SK-N-SH (cell line): Measurements from ENCODE around the gene SCFD1. TPM values are rescaled to one million over a fixed set of nuclear protein-coding genes. Genes with fewer than 3 reads are reported as not detected.
A peak's percentile ranks its signal among the peaks of the same experiment; 100 is the strongest.

Experiments
- CTCF ChIA-PET: fragments of 300-600, 350-600 bp; formaldehyde crosslinking; extraction: SDS; loops from one replicate; lab custom pipeline; 2021; lab: Yijun Ruan, JAX
- POLR2A ChIA-PET: fragments of 350-600 bp; sonication (Branson Sonifier 250); formaldehyde crosslinking; extraction: SDS; loops from one replicate; lab custom pipeline; 2020; ENCODE audit warnings: antibody characterized with exemption, inconsistent platforms; lab: Yijun Ruan, JAX
- DNase-seq: peaks from one replicate; pipeline ENCODE4 v3.0.0; 2012
- H2AFZ ChIP-seq: fragments of 200-600 bp; sonication (generic); 2 replicates; pipeline ENCODE4 v1.8.1; 2016; ENCODE audit warnings: antibody characterized with exemption, mild to moderate bottlenecking, low read depth
- H3F3A ChIP-seq: fragments of 200-600 bp; sonication (generic); replicated peaks from 2 replicates; pipeline ENCODE3; 2016; ENCODE audit warnings: antibody characterized with exemption, mild to moderate bottlenecking; ENCODE audit not compliant: insufficient read depth
- H3K27ac ChIP-seq, 2 experiments: fragments of 200-500 bp in 1 of 2; fragments of 200-600 bp in 1 of 2; sonication (Bioruptor generic) in 1 of 2; sonication (generic), shearing (Covaris generic) in 1 of 2; 2 replicates each; pipeline versions ENCODE4 v1.5.1 to v1.6.1; 2014 to 2016; ENCODE audit warnings: low read depth in 2 of 2, inconsistent platforms in 1 of 2, low read length in 1 of 2, mild to moderate bottlenecking in 1 of 2, mixed read lengths in 1 of 2
- H3K27me3 ChIP-seq: fragments of 200-600 bp; sonication (generic), shearing (Covaris generic); 2 replicates; pipeline ENCODE4 v1.6.1; 2016; ENCODE audit warnings: mixed run types; ENCODE audit not compliant: insufficient read depth
- H3K36me3 ChIP-seq, 2 experiments: fragments of 200-500 bp in 1 of 2; fragments of 200-600 bp in 1 of 2; sonication (Bioruptor generic) in 1 of 2; sonication (generic) in 1 of 2; replicated peaks in 1 of 2; 2 replicates each; pipeline versions ENCODE3 to v1.5.1; 2014 to 2016; ENCODE audit warnings: low read length in 1 of 2, mild to moderate bottlenecking in 1 of 2; ENCODE audit not compliant: insufficient read depth in 2 of 2, control insufficient read depth in 1 of 2
- H3K4me1 ChIP-seq, 2 experiments: fragments of 200-500 bp in 1 of 2; fragments of 200-600 bp in 1 of 2; sonication (Bioruptor generic) in 1 of 2; sonication (generic), shearing (Covaris generic) in 1 of 2; 2 replicates each; pipeline versions ENCODE4 v1.5.1 to v1.6.1; 2014 to 2016; ENCODE audit warnings: low read depth in 1 of 2, low read length in 1 of 2, mixed run types in 1 of 2; ENCODE audit not compliant: insufficient read depth in 2 of 2, control insufficient read depth in 1 of 2
- H3K4me2 ChIP-seq: fragments of 200-600 bp; sonication (generic), shearing (Covaris generic); 2 replicates; pipeline ENCODE4 v1.6.1; 2017; ENCODE audit warnings: mixed run types
- H3K4me3 ChIP-seq, 2 experiments: fragments of 200-500 bp in 1 of 2; fragments of 200-600 bp in 1 of 2; sonication (Bioruptor generic) in 1 of 2; sonication (generic), shearing (Covaris generic) in 1 of 2; 2 replicates each; pipeline versions ENCODE4 v1.5.1 to v1.8.1; 2014 to 2016; ENCODE audit warnings: low read depth in 2 of 2, inconsistent platforms in 1 of 2, low read length in 1 of 2, mild to moderate bottlenecking in 1 of 2, mixed read lengths in 1 of 2, moderate library complexity in 1 of 2
- H3K79me2 ChIP-seq: fragments of 200-600 bp; sonication (generic); 2 replicates; pipeline ENCODE4 v1.8.1; 2017; ENCODE audit warnings: mild to moderate bottlenecking; ENCODE audit not compliant: insufficient read depth
- H3K9ac ChIP-seq: fragments of 200-600 bp; sonication (generic); 2 replicates; pipeline ENCODE4 v1.6.1; 2017; ENCODE audit warnings: mixed run types
- H3K9me2 ChIP-seq: fragments of 200-600 bp; sonication (generic); 2 replicates; pipeline ENCODE4 v1.6.1; 2017; ENCODE audit warnings: mixed run types
- H3K9me3 ChIP-seq: fragments of 200-600 bp; sonication (generic); 2 replicates; pipeline ENCODE4 v1.6.1; 2017; ENCODE audit warnings: mixed run types, mild to moderate bottlenecking, moderate library complexity
- H4K20me1 ChIP-seq: fragments of 200-600 bp; sonication (generic); 2 replicates; pipeline ENCODE4 v1.6.1; 2017; ENCODE audit warnings: mild to moderate bottlenecking, mixed run types; ENCODE audit not compliant: insufficient read depth
- JUND ChIP-seq: IDR thresholded peaks from 2 replicates; pipeline ENCODE4 v1.4.0; 2012
- MEF2A ChIP-seq: IDR thresholded peaks from 2 replicates; pipeline ENCODE4 v1.4.0; 2012; ENCODE audit warnings: low read depth, borderline replicate concordance
- NFIC ChIP-seq: IDR thresholded peaks from 2 replicates; pipeline ENCODE4 v1.4.0; 2012; ENCODE audit warnings: borderline replicate concordance
- POLR2AphosphoS5 ChIP-seq: IDR thresholded peaks from 2 replicates; pipeline ENCODE4 v1.6.1; 2012; ENCODE audit warnings: low read depth, low read length
- RAD21 ChIP-seq: IDR thresholded peaks from 2 replicates; pipeline ENCODE4 v1.6.1; 2012; ENCODE audit warnings: mild to moderate bottlenecking, low read length
- SIN3A ChIP-seq: IDR thresholded peaks from 2 replicates; pipeline ENCODE4 v1.6.1; 2012; ENCODE audit warnings: low read depth, mild to moderate bottlenecking, low read length, moderate library complexity, borderline replicate concordance
- TAF1 ChIP-seq: IDR thresholded peaks from 2 replicates; pipeline ENCODE4 v1.6.1; 2012; ENCODE audit warnings: low read depth, mild to moderate bottlenecking, low read length, moderate library complexity, borderline replicate concordance
- TCF12 ChIP-seq: IDR thresholded peaks from 2 replicates; pipeline ENCODE4 v1.4.0; 2012
- TEAD4 ChIP-seq: IDR thresholded peaks from 2 replicates; pipeline ENCODE4 v1.4.0; 2012; ENCODE audit warnings: mild to moderate bottlenecking, borderline replicate concordance; ENCODE audit not compliant: insufficient read depth
- YY1 ChIP-seq: IDR thresholded peaks from 2 replicates; pipeline ENCODE4 v1.4.0; 2012; ENCODE audit warnings: low read depth, mild to moderate bottlenecking
- WGBS: methylation state at CpG from one replicate; pipeline ENCODE4 v1.1.6; 2017; ENCODE audit warnings: low lambda C conversion rate; 5-methylcytosine and 5-hydroxymethylcytosine counted together
- polyA plus RNA-seq, 3 experiments: library from polyadenylated mRNA; depleted of rRNA; stranded (reverse); fragments of >200 nt; gene quantifications; 2 replicates each; pipeline ENCODE4 v1.2.3, GENCODE V29; 2012
- TF ChIP-seq, protein P1 (sequence below): fragments of 150-350 bp; IDR thresholded peaks from 2 replicates; pipeline ENCODE4 v1.6.1; 2017; ENCODE audit warnings: antibody characterized with exemption, low read length, low read depth, borderline replicate concordance
- TF ChIP-seq, protein P2 (sequence below): fragments of 200-600 bp; sonication (generic); IDR thresholded peaks from 2 replicates; pipeline ENCODE4 v1.6.1; 2017; ENCODE audit warnings: antibody characterized with exemption, mild to moderate bottlenecking, moderate library complexity
- TF ChIP-seq, protein P3 (sequence below): IDR thresholded peaks from 2 replicates; pipeline ENCODE4 v1.4.0; 2012; ENCODE audit warnings: low read depth, borderline replicate concordance
- TF ChIP-seq, protein P4 (sequence below): fragments of 150-350 bp; IDR thresholded peaks from 2 replicates; pipeline ENCODE4 v1.6.1; 2016; ENCODE audit warnings: mild to moderate bottlenecking, low read depth, low read length
- TF ChIP-seq, protein P5 (sequence below): IDR thresholded peaks from 2 replicates; pipeline ENCODE4 v1.4.0; 2012; ENCODE audit warnings: low read depth

Gene SCFD1
- polyA plus RNA-seq, 1 of the 3 experiments (the other 2 are of a cell fraction), result 31.4 TPM

DNA sequence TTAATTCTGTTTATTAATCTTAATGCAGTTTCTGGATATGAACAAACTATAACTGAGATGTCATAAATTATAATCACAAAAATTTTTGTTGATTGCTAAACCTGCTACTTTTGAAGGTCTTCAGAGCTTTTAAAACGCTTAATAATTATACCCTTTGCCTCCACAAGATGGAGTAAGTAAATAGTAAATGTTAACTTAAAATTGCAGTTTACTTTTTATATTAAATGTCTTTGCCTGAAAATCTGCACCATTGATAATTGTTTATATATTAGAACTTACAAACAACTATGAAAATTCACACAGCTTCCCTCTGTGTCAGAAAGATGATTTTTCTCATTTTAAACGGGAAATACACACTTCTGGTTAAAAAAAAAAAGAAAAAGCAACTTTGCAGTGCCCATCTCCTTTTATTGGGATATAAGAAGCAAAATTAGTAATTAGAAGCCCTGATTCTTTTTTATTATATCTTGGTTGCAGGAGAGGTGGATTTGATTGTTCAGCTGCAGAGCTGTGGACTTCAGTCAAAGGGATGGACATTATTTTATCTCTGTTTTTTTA, 35.6 kb downstream of the SCFD1 start:
- 62% methylated on average over 2 of the region's 2 CpGs for WGBS
- H3K36me3 ChIP-seq, result peaks cover 79 to 83% of the 10 kb centered on the region in 2 experiments
- no peak overlapping the region for H3K4me2 ChIP-seq
- no peaks in the 10 kb centered on the region for H3K27me3 ChIP-seq
- H2AFZ ChIP-seq, result no peak overlapping the region
- no peak overlapping the region for H3K27ac ChIP-seq
- H3K4me3 ChIP-seq, result no peak overlapping the region
- CTCF ChIA-PET, result interaction anchor here (0.6 to 1.8 kb wide), 11 partner anchors 10 to 253 kb away, joined by 3 to 6 read pairs (median 3); no protein-coding TSS in a partner anchor
- TF ChIP-seq, protein P1, sequence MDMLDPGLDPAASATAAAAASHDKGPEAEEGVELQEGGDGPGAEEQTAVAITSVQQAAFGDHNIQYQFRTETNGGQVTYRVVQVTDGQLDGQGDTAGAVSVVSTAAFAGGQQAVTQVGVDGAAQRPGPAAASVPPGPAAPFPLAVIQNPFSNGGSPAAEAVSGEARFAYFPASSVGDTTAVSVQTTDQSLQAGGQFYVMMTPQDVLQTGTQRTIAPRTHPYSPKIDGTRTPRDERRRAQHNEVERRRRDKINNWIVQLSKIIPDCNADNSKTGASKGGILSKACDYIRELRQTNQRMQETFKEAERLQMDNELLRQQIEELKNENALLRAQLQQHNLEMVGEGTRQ, result no peak
- TF ChIP-seq, protein P2, sequence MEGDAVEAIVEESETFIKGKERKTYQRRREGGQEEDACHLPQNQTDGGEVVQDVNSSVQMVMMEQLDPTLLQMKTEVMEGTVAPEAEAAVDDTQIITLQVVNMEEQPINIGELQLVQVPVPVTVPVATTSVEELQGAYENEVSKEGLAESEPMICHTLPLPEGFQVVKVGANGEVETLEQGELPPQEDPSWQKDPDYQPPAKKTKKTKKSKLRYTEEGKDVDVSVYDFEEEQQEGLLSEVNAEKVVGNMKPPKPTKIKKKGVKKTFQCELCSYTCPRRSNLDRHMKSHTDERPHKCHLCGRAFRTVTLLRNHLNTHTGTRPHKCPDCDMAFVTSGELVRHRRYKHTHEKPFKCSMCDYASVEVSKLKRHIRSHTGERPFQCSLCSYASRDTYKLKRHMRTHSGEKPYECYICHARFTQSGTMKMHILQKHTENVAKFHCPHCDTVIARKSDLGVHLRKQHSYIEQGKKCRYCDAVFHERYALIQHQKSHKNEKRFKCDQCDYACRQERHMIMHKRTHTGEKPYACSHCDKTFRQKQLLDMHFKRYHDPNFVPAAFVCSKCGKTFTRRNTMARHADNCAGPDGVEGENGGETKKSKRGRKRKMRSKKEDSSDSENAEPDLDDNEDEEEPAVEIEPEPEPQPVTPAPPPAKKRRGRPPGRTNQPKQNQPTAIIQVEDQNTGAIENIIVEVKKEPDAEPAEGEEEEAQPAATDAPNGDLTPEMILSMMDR, result peak; percentile 61
- 0 out of 2 replicates have a peak, but pooled peaks have one; percentile 27 for TF ChIP-seq RAD21
- TF ChIP-seq, all 33 proteins: peak for 2
- Histone ChIP-seq H3K9me2 (no peaks in the 10 kb centered on the region), H3K9me3 (no peaks in the 10 kb centered on the region), H4K20me1 (no peaks in the 10 kb centered on the region), H3K79me2 (no peaks in the 10 kb centered on the region), H3K9ac (no peak overlapping the region), H3F3A (peaks cover 10% of the 10 kb centered on the region), H3K4me1 (no peaks in the 10 kb centered on the region)
- DNase-seq, result no peak
- POLR2A ChIA-PET, result no interaction called here

DNA sequence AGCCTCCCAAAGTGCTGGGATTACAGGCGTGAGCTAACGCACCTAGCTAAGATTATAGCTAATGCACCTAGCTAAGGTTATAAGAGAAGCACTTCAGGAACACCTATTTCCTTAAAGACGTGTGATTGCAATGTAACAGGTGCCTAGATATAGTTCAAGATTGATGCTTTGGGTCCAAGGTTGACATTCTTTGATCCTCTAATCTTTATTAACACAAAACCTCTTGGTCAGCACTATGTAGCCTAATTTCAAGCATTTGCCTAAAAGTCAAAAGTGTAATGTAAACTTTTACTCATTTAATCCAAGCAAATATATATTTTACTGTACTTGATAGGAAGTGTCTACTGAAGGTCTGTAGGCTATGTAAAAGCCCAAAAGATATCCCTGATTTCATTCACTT, 36.5 kb downstream of the SCFD1 start:
- Histone ChIP-seq H3K4me3 (no peak overlapping the region), H3K9ac (no peak overlapping the region), H3K27me3 (no peaks in the 10 kb centered on the region), H3K4me2 (no peak overlapping the region), H3K9me2 (no peaks in the 10 kb centered on the region), H3K27ac (no peak overlapping the region), H3K79me2 (no peaks in the 10 kb centered on the region), H3K4me1 (no peaks in the 10 kb centered on the region), H3K36me3 (peaks cover 79 to 83% of the 10 kb centered on the region in 2 experiments), H3K9me3 (no peaks in the 10 kb centered on the region), H2AFZ (no peak overlapping the region), H3F3A (peaks cover 10% of the 10 kb centered on the region), H4K20me1 (no peaks in the 10 kb centered on the region)
- DNase-seq, result no peak
- TF ChIP-seq NFIC, result no peak
- no peak for TF ChIP-seq POLR2AphosphoS5
- TF ChIP-seq, protein P1, result no peak
- TF ChIP-seq, protein P3, sequence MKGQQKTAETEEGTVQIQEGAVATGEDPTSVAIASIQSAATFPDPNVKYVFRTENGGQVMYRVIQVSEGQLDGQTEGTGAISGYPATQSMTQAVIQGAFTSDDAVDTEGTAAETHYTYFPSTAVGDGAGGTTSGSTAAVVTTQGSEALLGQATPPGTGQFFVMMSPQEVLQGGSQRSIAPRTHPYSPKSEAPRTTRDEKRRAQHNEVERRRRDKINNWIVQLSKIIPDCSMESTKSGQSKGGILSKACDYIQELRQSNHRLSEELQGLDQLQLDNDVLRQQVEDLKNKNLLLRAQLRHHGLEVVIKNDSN, result no peak
- no peak for TF ChIP-seq TCF12
- TF ChIP-seq YY1, result no peak
- TF ChIP-seq, protein P4, sequence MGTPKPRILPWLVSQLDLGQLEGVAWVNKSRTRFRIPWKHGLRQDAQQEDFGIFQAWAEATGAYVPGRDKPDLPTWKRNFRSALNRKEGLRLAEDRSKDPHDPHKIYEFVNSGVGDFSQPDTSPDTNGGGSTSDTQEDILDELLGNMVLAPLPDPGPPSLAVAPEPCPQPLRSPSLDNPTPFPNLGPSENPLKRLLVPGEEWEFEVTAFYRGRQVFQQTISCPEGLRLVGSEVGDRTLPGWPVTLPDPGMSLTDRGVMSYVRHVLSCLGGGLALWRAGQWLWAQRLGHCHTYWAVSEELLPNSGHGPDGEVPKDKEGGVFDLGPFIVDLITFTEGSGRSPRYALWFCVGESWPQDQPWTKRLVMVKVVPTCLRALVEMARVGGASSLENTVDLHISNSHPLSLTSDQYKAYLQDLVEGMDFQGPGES, result no peak
- TF ChIP-seq RAD21, result no peak
- TF ChIP-seq TEAD4, result no peak
- TF ChIP-seq, protein P5, sequence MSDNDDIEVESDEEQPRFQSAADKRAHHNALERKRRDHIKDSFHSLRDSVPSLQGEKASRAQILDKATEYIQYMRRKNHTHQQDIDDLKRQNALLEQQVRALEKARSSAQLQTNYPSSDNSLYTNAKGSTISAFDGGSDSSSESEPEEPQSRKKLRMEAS, result no peak
- no peak for TF ChIP-seq MEF2A
- TF ChIP-seq SIN3A, result no peak
- no peak for TF ChIP-seq JUND
- TF ChIP-seq TAF1, result no peak
- TF ChIP-seq, protein P2, result no peak
- CTCF ChIA-PET, result interaction anchor here (0.9 to 1.8 kb wide), 2 partner anchors 20 to 247 kb away, joined by 3 to 5 read pairs; no protein-coding TSS in a partner anchor
- POLR2A ChIA-PET, result no interaction called here
- 97% methylated on average over 3 of the region's 3 CpGs for WGBS
